Stimulated activated CD8-positive, alpha-beta memory T cell treated with anti-CD3 and anti-CD28 coated beads, Interleukin-4, amount 100 ng/mL, for 48 hours (primary cell): ENCODE results near the gene PPIA.

Experiments used
- DNase-seq: peaks from one replicate; pipeline ENCODE4 v3.0.0-alpha.2; 2020

The PPIA gene

GRCh38 chr7:44796504-44797328, at the start of gene PPIA:
TSS of gene PPIA (plus strand) at chr7:44796681. CDS start at chr7:44796725, 44 bp downstream.
- DNase-seq: peak; percentile 99

- DNase-seq: peak; percentile 94
Observed at GRCh38 chr7:44748045-44748947, 48.2 kb upstream of the PPIA start, which contains the start of gene ZMIZ2. TSS of gene ZMIZ2 (plus strand) at chr7:44748847. CDS start at chr7:44756250, 7,403 bp downstream.

DNA sequence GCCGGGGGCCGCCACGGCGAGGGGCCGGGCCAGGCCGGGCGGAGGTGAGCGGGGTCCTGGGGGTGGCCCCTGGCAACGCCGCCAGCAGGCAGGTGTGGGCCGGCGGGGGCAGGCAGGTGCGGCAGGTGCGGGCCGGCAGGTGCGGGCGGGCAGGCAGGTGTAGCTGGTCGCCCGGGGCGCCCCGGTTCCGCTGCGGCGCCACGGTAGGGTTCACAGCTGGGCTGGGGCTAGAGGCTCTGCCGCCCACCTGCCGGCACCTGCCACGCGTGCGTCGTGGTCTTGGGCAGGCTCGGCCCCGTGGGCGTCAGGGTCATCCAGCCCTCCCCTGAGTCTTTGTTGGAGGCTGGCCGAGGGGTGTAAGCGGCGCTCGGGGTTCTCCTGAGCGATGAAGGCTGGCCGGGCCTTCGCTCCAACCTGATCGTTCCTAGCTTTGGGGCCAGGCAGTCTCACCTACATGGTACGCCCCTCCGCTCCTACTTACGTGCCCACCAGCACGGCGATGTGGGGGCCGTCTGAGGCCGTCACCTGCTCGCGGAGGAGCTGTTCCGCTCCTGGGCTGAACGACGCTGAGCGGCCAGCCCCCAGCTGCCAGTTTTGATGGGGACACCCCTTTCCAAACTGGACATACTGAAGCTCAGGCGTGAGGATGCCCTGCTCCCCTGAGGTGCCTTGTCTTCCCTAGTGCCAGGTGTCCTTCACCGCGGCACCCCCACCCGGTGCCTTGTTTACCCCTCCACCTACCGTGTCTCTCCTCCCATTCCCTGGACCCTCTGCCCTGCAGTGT, 47.3 kb upstream of the PPIA start:
- peak; percentile 43 for DNase-seq

DNA sequence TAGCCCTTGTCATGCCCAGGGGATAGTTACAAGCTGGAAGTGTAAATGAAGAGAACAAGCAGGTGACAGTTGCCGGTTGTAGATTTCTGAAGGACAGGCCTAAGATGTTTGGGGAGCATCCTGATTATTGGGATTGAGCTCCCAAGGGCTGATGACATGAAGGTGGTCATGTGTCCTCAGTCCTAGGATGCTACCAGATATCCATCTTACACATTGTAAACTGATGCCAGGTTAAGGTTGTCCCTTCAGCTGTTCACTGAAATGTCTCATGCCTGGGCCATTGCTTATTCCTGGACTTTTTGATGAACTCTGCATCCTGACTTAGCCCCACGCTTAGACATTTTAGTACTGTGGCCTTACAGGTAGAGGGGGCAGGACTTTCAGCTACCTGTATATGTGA, 46.5 kb upstream of the PPIA start:
- no peak for DNase-seq

DNA sequence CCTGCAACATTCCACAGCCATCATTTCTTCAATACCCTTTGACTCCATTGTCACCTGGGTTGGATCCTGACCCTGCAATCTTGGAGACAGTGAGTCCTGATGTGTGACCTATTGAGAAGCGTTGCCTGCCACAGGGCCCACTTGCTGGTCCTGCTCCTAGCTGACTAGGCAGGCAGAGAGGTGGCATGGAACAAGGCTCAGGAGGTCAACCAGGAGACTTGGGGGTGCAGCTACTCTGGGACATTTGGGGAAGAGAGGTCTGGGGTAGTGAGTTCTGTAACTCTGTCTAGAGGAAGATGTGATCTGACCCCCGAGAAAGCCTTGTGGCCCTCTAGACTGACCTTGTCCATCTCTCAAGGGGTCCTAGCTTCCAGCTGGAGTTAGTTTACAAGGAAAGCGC, 46.1 kb upstream of the PPIA start:
- no peak for DNase-seq

- peak; percentile 54 for DNase-seq
Observed at GRCh38 chr7:44750921-44751571, 45.4 kb upstream of the PPIA start.

- DNase-seq: no peak
Observed at GRCh38 chr7:44752822-44753221, 43.7 kb upstream of the PPIA start.

DNA sequence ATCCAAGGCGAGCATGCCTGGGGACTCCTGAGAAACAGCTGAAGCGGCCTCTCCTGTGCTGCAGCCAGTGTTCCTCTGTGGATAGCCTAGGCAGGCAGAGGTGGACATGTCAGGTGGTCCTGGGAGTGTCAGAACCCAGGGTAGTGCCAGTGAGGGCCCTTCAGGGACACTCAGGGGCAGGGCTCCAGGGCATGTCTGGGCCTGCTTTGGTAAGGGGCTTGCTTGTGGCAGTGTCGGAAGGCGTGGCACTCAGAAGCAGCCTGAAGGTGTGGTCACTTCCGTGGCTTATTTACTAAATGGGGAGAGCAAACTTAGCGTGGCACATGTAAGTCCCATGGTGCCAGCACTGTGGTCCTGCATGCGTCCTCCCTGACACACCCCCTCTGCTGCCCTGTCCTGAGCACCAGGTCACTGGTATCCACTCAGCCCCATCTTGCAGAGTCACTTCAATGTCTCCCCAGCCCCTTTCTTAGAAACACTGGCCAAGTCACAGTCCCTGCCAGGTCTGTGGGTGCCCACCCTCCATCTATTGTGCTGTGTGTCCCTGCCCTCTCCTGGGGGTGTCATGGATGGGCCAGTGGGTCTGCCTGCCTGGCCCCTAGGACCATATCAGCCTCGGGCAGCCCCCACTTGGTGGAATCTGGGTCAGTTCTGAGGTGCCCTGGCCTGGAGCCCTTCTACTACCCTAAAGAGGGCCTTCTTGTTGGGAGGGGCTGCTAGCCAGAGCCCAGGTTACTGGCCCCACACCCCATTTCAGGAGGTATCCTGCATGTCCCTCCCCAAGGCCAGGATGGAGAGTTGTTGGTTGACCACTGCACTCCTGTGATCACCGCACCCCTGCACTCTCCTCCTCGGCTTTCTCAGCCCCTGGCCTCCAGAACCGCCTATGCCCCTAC, 41.4 kb upstream of the PPIA start:
- DNase-seq: no peak

DNA sequence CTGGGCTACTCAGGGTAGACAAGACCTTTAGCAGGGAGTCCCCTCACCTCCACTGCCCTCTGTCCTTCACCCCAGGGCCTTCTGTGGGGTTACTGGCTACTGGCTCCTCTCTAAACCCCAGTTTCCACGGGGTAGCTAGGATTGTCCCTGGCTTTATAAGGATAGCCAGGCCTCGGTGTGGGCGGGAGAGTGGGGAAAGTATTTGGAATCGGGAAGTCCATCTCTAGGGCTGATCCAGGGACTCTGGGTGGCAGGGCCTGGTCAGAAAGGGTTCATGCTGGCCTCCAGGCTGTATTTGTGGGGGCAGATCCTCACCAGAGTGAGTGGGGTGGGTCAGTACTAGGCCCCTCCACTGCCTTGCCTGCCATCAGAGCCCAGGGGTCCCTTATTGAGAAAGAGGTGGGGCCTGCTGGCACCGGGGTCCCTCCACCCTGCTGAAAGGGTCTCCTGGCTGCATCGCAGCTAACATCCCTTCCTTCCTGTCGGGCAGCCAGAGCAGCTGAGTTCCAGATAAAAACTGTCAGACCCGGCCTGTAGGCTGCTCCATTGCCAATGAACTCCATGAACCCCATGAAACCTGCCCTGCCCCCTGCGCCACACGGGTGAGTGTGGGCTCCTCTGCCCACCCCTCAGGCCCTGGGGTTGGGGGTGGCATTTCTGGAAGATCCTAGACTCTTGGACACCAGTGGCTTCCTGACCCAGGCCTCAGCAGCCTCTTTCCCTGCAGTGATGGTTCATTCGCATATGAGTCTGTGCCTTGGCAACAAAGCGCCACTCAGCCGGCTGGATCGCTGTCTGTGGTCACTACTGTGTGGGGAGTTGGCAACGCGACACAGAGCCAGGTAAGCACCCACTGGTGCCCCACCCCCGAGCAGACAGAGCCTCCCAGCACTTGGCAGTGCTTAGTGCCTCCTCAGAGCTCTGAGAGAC, 40.5 kb upstream of the PPIA start:
- no peak for DNase-seq

GRCh38 chr7:44756904-44757303, 39.6 kb upstream of the PPIA start:
- no peak for DNase-seq

- no peak for DNase-seq
Observed at GRCh38 chr7:44757311-44757710, 39.2 kb upstream of the PPIA start.

- DNase-seq: no peak
Observed at GRCh38 chr7:44757739-44758138, 38.7 kb upstream of the PPIA start.

GRCh38 chr7:44759246-44759645, 37.2 kb upstream of the PPIA start:
- no peak for DNase-seq

DNA sequence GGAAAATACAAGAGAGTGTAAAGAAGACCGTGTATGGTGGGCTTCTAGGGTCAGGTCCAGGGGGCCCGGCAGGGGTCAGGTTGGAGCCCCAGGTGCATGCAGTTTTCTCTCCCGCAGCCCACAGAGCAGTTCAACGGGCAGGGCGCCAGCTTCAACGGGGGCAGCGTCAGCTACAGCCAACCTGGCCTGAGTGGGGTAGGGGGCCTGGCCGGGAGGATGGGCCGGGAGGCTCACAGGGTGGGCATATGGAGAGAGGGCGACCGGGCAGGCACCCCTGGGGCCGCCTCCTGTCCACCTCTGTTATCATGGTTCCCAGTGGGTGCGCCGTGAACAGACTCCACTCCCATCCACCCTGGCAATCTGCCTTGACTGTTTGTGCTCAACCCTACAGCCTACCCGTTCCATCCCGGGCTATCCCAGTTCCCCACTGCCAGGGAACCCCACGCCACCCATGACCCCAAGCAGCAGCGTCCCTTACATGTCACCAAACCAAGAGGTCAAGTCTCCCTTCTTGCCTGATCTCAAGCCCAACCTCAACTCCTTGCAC, 36.4 kb upstream of the PPIA start:
- no peak for DNase-seq

DNA sequence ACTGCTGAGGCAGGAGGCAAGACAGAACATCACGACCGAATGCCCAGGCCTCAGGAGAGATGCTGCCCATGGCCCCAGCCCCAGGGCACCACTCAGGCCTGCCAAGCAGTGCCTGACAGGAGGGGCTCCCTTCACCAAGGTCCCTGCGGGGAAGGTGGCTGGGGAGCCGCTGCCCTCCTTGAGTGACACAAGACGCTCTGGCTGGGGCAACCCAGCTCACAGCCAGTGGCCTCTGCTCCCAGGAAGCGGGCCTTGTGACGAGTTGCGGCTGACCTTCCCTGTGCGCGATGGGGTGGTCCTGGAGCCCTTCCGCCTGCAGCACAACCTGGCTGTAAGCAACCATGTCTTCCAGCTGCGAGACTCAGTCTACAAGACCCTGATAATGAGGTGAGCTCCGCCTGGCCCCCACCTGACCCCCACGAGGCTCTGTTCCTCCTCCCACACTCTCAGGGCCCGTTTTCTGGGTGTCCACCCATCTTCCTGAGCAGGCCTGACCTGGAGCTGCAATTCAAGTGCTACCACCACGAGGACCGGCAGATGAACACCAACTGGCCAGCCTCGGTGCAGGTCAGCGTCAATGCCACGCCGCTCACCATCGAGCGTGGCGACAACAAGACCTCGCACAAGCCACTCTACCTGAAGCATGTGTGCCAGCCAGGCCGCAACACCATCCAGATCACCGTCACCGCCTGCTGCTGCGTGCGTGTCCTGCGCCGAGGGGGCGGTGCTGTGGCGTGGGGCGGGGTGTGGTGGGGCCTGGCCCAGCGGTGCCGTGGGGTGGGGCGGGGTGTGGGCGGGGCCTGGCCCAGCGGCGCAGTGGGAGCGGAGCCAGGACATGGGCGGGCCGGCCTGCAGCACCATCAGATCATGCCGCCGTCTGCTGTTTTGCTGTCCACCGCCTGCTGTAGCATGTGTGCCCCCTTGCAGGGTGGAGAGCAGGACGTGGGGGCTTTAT, 35.0 kb upstream of the PPIA start:
- DNase-seq: no peak

DNA sequence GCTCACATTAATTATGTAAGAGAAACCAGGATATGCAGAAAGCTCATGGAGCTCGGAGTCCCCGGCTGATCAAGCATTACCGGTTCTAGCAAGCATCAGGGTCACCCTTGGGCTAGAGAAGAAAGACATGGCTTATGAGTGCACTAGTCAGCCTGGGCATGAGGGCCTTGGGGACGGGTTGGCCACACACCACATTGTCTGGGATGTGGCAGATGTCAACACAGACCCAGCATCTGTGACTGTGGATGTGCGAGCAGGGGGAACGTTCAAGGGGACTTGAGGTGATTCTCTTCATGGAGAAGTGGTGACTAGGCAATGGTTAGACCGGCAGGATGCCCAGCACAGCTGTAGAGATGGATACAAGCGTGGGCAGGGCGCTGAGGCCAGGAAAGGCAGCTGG, 34.2 kb upstream of the PPIA start:
- DNase-seq: no peak

DNA sequence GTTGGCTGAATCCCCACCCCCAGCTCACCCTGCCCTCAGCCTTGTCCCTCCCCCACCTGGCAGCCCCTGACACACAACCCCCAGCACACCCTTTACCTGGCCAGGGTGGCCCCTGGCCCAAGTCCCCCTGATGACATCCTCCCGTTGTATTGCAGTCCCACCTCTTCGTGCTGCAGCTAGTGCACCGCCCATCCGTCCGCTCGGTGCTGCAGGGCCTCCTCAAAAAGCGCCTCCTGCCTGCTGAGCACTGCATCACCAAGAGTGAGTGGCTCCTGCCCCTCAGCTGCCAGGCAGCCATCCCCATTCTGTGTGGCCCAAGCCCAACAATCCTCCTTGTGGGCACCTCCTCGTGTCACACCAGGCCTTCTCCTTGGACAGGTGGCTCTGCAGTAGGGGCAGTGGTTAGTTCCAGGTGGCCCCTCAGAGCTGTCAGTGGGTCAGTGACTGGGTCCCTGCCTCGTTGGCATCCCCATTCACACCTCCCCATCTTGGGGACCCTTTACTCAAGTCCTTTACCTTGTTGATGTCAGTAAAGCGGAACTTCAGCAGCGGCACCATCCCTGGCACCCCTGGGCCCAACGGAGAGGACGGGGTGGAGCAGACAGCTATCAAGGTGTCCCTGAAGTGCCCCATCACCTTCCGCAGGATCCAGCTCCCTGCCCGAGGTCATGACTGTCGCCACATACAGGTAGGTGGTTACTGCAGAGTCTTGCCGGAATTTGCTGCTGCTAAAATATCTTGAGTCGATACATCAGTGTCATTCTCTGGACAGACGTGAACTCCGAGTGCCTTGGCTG, 33.6 kb upstream of the PPIA start:
- DNase-seq: no peak

GRCh38 chr7:44764081-44764480, 32.4 kb upstream of the PPIA start:
- no peak for DNase-seq
